Limb (tissue), 2 donors: ENCODE results near the gene SNX27.
"Not testable (repeated sequence)": the region's sequence is repeated elsewhere in the genome, so short reads cannot be mapped to it uniquely, and the experiment has no call there.

Experiments
- DNase-seq, 2 donors: peaks; one replicate each; pipeline ENCODE4 v3.0.0-alpha.2; 2016; ENCODE audit errors: extremely low spot score in 2 of 2

The SNX27 gene

GRCh38 chr1:151638074-151638775 lies 26.4 kb downstream of the SNX27 start:
- DNase-seq: no peak

- no peak for DNase-seq
These were observed 27.0 kb downstream of the SNX27 start for GRCh38 chr1:151638812-151639211.

- DNase-seq: no peak
These were observed 27.6 kb downstream of the SNX27 start for GRCh38 chr1:151639466-151639865.

GRCh38 chr1:151641229-151641628 lies 29.4 kb downstream of the SNX27 start:
- DNase-seq: no peak

GRCh38 chr1:151643085-151643484 lies 31.2 kb downstream of the SNX27 start:
- DNase-seq: not testable (repeated sequence)

- DNase-seq: no peak
These were observed 32.2 kb downstream of the SNX27 start for GRCh38 chr1:151644001-151644400.

GRCh38 chr1:151653397-151653796 lies 41.5 kb downstream of the SNX27 start:
- no peak for DNase-seq

GRCh38 chr1:151655371-151655770 lies 43.5 kb downstream of the SNX27 start:
- DNase-seq: no peak

GRCh38 chr1:151661751-151662150 lies 49.9 kb downstream of the SNX27 start:
- DNase-seq: no peak

GRCh38 chr1:151668090-151668489 lies 56.2 kb downstream of the SNX27 start:
- DNase-seq: no peak

GRCh38 chr1:151670036-151670675 lies 58.3 kb downstream of the SNX27 start:
- not testable (repeated sequence) for DNase-seq

GRCh38 chr1:151673407-151673806 lies 61.6 kb downstream of the SNX27 start:
- no peak for DNase-seq

- no peak for DNase-seq
These were observed 68.5 kb downstream of the SNX27 start for GRCh38 chr1:151680391-151680790.

- DNase-seq: no peak
These were observed 69.0 kb downstream of the SNX27 start for GRCh38 chr1:151680826-151681225.

GRCh38 chr1:151681923-151682322 lies 70.1 kb downstream of the SNX27 start:
- DNase-seq: no peak

- DNase-seq: not testable (repeated sequence)
These were observed 71.1 kb downstream of the SNX27 start for GRCh38 chr1:151682901-151683300.

- no peak for DNase-seq
These were observed 72.3 kb downstream of the SNX27 start for GRCh38 chr1:151684128-151684527.

GRCh38 chr1:151686561-151686960 lies 74.7 kb downstream of the SNX27 start:
- no peak for DNase-seq

- no peak for DNase-seq
These were observed 77.6 kb downstream of the SNX27 start for GRCh38 chr1:151689494-151689893.

GRCh38 chr1:151692226-151692625 lies 80.4 kb downstream of the SNX27 start:
- DNase-seq: no peak

- DNase-seq: peak in 1 of 2 donors; percentile 44
These were observed 81.3 kb downstream of the SNX27 start for GRCh38 chr1:151693057-151693651.

- no peak for DNase-seq
These were observed 89.7 kb downstream of the SNX27 start for GRCh38 chr1:151701515-151701914.

GRCh38 chr1:151702936-151703335 lies 91.1 kb downstream of the SNX27 start:
- DNase-seq: no peak
